Stomach (tissue), 8 donors: Measurements from ENCODE around the gene YIPF1. TPM values are rescaled to one million over a fixed set of nuclear protein-coding genes. Genes with fewer than 3 reads are reported as not detected.

Experiments used
- polyA plus RNA-seq, 3 donors: library from polyadenylated mRNA; stranded (reverse); fragments of 200-250 nt; gene quantifications; one replicate each; pipeline ENCODE4 v1.2.3, GENCODE V29; 2013
- small RNA-seq, 4 donors: library from RNA; depleted of rRNA; stranded (forward); fragments of <200 nt; gene quantifications; one replicate each; pipeline ENCODE3, GENCODE V24; 2016
- total RNA-seq, 5 donors: library from RNA; depleted of rRNA; stranded (reverse); fragments of >200 nt; gene quantifications; one replicate each; pipeline versions ENCODE4 v1.1.0 to v1.2.3, GENCODE V29; 2014 to 2016
- donor health status: healthy with polysubstance abuse.
- donor health status: Bipolar disorder and iron deficiency.
- donor health status: healthy.

YIPF1 gene
- total and polyA plus RNA-seq, 8 donors, result 7.6 to 44.3 (median 22.7) TPM

Small RNA genes lying within 50 kb of the gene (small RNA-seq; reads per million reads assigned to genes)
- 0 reads per million in 4 donors for gene AL049745.1

Other genes starting within 250 kb of the YIPF1 start
- 1 to 10 TPM in 1 of 5 donors, under 1 TPM in 3, not detected in 1; 0.29 to 4.8 (median 0.50) TPM for gene GLIS1, start 150.6 kb downstream of the YIPF1 start, total RNA-seq
- 1 to 10 TPM in 2 of 3 donors, under 1 TPM in 1; 0.20 to 1.7 (median 1.1) TPM for gene GLIS1, start 150.6 kb downstream of the YIPF1 start, polyA plus RNA-seq
- 10 to 100 TPM in 3 of 5 donors, 1 to 10 TPM in 2; 6.4 to 46.9 (median 14.2) TPM for gene NDC1, start 51.5 kb downstream of the YIPF1 start, total RNA-seq
- gene NDC1, start 51.5 kb downstream of the YIPF1 start, polyA plus RNA-seq, result 1 to 10 TPM; 2.6 to 5.1 (median 4.0) TPM
- not detected for gene DIO1, start 4.4 kb upstream of the YIPF1 start, total RNA-seq
- gene DIO1, start 4.4 kb upstream of the YIPF1 start, polyA plus RNA-seq, result not detected
- 10 to 100 TPM in 4 of 5 donors, 1 to 10 TPM in 1; 5.8 to 71.2 (median 43.3) TPM for gene IFT25, start 55.9 kb upstream of the YIPF1 start, total RNA-seq
- gene IFT25, start 55.9 kb upstream of the YIPF1 start, polyA plus RNA-seq, result 10 to 100 TPM; 38.2 to 45.2 (median 38.4) TPM
- gene LRRC42, start 56.6 kb upstream of the YIPF1 start, total RNA-seq, result 10 to 100 TPM in 2 of 5 donors, 1 to 10 TPM in 3; 2.9 to 23.5 (median 9.4) TPM
- 10 to 100 TPM; 11.7 to 18.6 (median 17.3) TPM for gene LRRC42, start 56.6 kb upstream of the YIPF1 start, polyA plus RNA-seq
- gene LDLRAD1, start 128.4 kb upstream of the YIPF1 start, total RNA-seq, result not detected
- gene LDLRAD1, start 128.4 kb upstream of the YIPF1 start, polyA plus RNA-seq, result under 1 TPM in 2 of 3 donors, not detected in 1; 0.12 to 0.40 TPM
- gene TMEM59, start 163.4 kb upstream of the YIPF1 start, total RNA-seq, result 100 to 1,000 TPM in 4 of 5 donors, 10 to 100 TPM in 1; 95.7 to 322 (median 220) TPM
- gene TMEM59, start 163.4 kb upstream of the YIPF1 start, polyA plus RNA-seq, result 100 to 1,000 TPM; 103 to 179 (median 169) TPM
- gene TCEANC2, start 163.8 kb upstream of the YIPF1 start, total RNA-seq, result 1 to 10 TPM; 2.2 to 8.8 (median 2.6) TPM
- gene TCEANC2, start 163.8 kb upstream of the YIPF1 start, polyA plus RNA-seq, result 1 to 10 TPM; 1.8 to 3.1 (median 2.3) TPM